ENCODE results near the gene HOXB4.

- TF ChIP-seq CTCF (conservative IDR thresholded peaks at IDR 0.05; ENCODE audit: low read depth, low read length) (no peak), EZH2 (IDR thresholded peaks at IDR 0.05; ENCODE audit: borderline replicate concordance, low read depth, low read length, poor library complexity, severe bottlenecking) (no peak)
These were observed 49.8 kb downstream of the HOXB4 start for GRCh38 chr17:48528153-48528935.

All from A673 (cell line).